ENCODE measurements around the gene NPAS4. TPM values are rescaled to one million over a fixed set of nuclear protein-coding genes. Genes with fewer than 3 reads are reported as not detected.
"Not testable (repeated sequence)": the region's sequence is repeated elsewhere in the genome, so short reads cannot be mapped to it uniquely, and the experiment has no call there.

NPAS4 gene
- polyA plus RNA-seq, 1 donor (not counting 4 experiments of a cell fraction or from before 2014, with no cell fraction given), result not detected

GRCh38 chr11:66373265-66373664, 47.6 kb upstream of the NPAS4 start:
- Histone ChIP-seq H3K4me2 (ENCODE audit: control insufficient read depth, extremely low read depth, insufficient read depth, low read depth, low read length) (no peak overlapping the region), H3K79me2 (ENCODE audit: control insufficient read depth, insufficient read depth, low read length) (no peaks in the 10 kb centered on the region), H2AFZ (ENCODE audit: control insufficient read depth, low read length) (no peak overlapping the region), H3K4me1 (ENCODE audit: control insufficient read depth, extremely low read depth, insufficient read depth, low read length) (peaks cover 7% of the 10 kb centered on the region), H3K27me3 (ENCODE audit: control insufficient read depth, extremely low read depth, insufficient read depth, low read length) (no peaks in the 10 kb centered on the region), H3K36me3 (ENCODE audit: control insufficient read depth in 2 of 2, extremely low read depth in 1 of 2, insufficient read depth in 2 of 2, low read length in 2 of 2) (no peaks in the 10 kb centered on the region), H3K4me3 (ENCODE audit: control insufficient read depth in 2 of 3, extremely low read depth in 1 of 3, insufficient read depth in 2 of 3, low read depth in 1 of 3, low read length in 3 of 3) (no peak overlapping the region), H4K20me1 (ENCODE audit: control insufficient read depth, extremely low read depth, insufficient read depth, low read length) (no peaks in the 10 kb centered on the region), H3K9me1 (ENCODE audit: control insufficient read depth, extremely low read depth, insufficient read depth, low read length) (no peaks in the 10 kb centered on the region), H3K9me3 (ENCODE audit: control insufficient read depth, low read depth, low read length) (no peaks in the 10 kb centered on the region), H3K9ac (ENCODE audit: control insufficient read depth, extremely low read depth, insufficient read depth, low read length) (no peak overlapping the region), H3K27ac (ENCODE audit: control insufficient read depth, insufficient read depth, low read length) (no peak overlapping the region)
- dilution Hi-C loops (cut with MboI; ENCODE audit: extremely low pct_ligation_motif_present, low sequenced_read_pairs), result no loop called here
- no peak for DNase-seq (ENCODE audit: low read depth, low spot score)
- no peak for FAIRE-seq
- TF ChIP-seq CTCF (optimal IDR thresholded peaks at IDR 0.05 in 1 of 3, IDR thresholded peaks at IDR 0.05 in 1 of 3, conservative IDR thresholded peaks at IDR 0.05 in 1 of 3; ENCODE audit: extremely low read depth in 1 of 3, insufficient read depth in 2 of 3, low read length in 3 of 3) (no peak), EZH2 (IDR thresholded peaks at IDR 0.05; ENCODE audit: low read length) (no peak)

GRCh38 chr11:66373690-66374287, 47.0 kb upstream of the NPAS4 start:
- H4K20me1 ChIP-seq (ENCODE audit: control insufficient read depth, extremely low read depth, insufficient read depth, low read length); H3K4me2 ChIP-seq (ENCODE audit: control insufficient read depth, extremely low read depth, insufficient read depth, low read depth, low read length); H3K4me1 ChIP-seq (ENCODE audit: control insufficient read depth, extremely low read depth, insufficient read depth, low read length); H3K9ac ChIP-seq (ENCODE audit: control insufficient read depth, extremely low read depth, insufficient read depth, low read length); H3K27me3 ChIP-seq (ENCODE audit: control insufficient read depth, extremely low read depth, insufficient read depth, low read length); H3K9me3 ChIP-seq (ENCODE audit: control insufficient read depth, low read depth, low read length); H3K9me1 ChIP-seq (ENCODE audit: control insufficient read depth, extremely low read depth, insufficient read depth, low read length); H3K27ac ChIP-seq (ENCODE audit: control insufficient read depth, insufficient read depth, low read length); dilution Hi-C loops (cut with MboI; ENCODE audit: extremely low pct_ligation_motif_present, low sequenced_read_pairs); H3K36me3 ChIP-seq (ENCODE audit: control insufficient read depth in 2 of 2, extremely low read depth in 1 of 2, insufficient read depth in 2 of 2, low read length in 2 of 2); H3K4me3 ChIP-seq (ENCODE audit: control insufficient read depth in 2 of 3, extremely low read depth in 1 of 3, insufficient read depth in 2 of 3, low read depth in 1 of 3, low read length in 3 of 3); DNase-seq (ENCODE audit: low read depth, low spot score); H2AFZ ChIP-seq (ENCODE audit: control insufficient read depth, low read length); FAIRE-seq; H3K79me2 ChIP-seq (ENCODE audit: control insufficient read depth, insufficient read depth, low read length): not testable (repeated sequence)

GRCh38 chr11:66380264-66380663, 40.6 kb upstream of the NPAS4 start:
- dilution Hi-C loops (cut with MboI; ENCODE audit: extremely low pct_ligation_motif_present, low sequenced_read_pairs); H3K27ac ChIP-seq (ENCODE audit: control insufficient read depth, insufficient read depth, low read length); H3K79me2 ChIP-seq (ENCODE audit: control insufficient read depth, insufficient read depth, low read length); DNase-seq (ENCODE audit: low read depth, low spot score); FAIRE-seq; H3K9me1 ChIP-seq (ENCODE audit: control insufficient read depth, extremely low read depth, insufficient read depth, low read length); H3K27me3 ChIP-seq (ENCODE audit: control insufficient read depth, extremely low read depth, insufficient read depth, low read length); H3K4me3 ChIP-seq (ENCODE audit: control insufficient read depth in 2 of 3, extremely low read depth in 1 of 3, insufficient read depth in 2 of 3, low read depth in 1 of 3, low read length in 3 of 3); H3K9me3 ChIP-seq (ENCODE audit: control insufficient read depth, low read depth, low read length); H3K4me2 ChIP-seq (ENCODE audit: control insufficient read depth, extremely low read depth, insufficient read depth, low read depth, low read length); H3K9ac ChIP-seq (ENCODE audit: control insufficient read depth, extremely low read depth, insufficient read depth, low read length); H3K36me3 ChIP-seq (ENCODE audit: control insufficient read depth in 2 of 2, extremely low read depth in 1 of 2, insufficient read depth in 2 of 2, low read length in 2 of 2); H3K4me1 ChIP-seq (ENCODE audit: control insufficient read depth, extremely low read depth, insufficient read depth, low read length); H4K20me1 ChIP-seq (ENCODE audit: control insufficient read depth, extremely low read depth, insufficient read depth, low read length); H2AFZ ChIP-seq (ENCODE audit: control insufficient read depth, low read length): not testable (repeated sequence)

- H3K4me1 ChIP-seq (ENCODE audit: control insufficient read depth, extremely low read depth, insufficient read depth, low read length); H3K4me3 ChIP-seq (ENCODE audit: control insufficient read depth in 2 of 3, extremely low read depth in 1 of 3, insufficient read depth in 2 of 3, low read depth in 1 of 3, low read length in 3 of 3); H3K27me3 ChIP-seq (ENCODE audit: control insufficient read depth, extremely low read depth, insufficient read depth, low read length); DNase-seq (ENCODE audit: low read depth, low spot score); H3K9ac ChIP-seq (ENCODE audit: control insufficient read depth, extremely low read depth, insufficient read depth, low read length); H2AFZ ChIP-seq (ENCODE audit: control insufficient read depth, low read length); H3K9me1 ChIP-seq (ENCODE audit: control insufficient read depth, extremely low read depth, insufficient read depth, low read length); H4K20me1 ChIP-seq (ENCODE audit: control insufficient read depth, extremely low read depth, insufficient read depth, low read length); H3K79me2 ChIP-seq (ENCODE audit: control insufficient read depth, insufficient read depth, low read length); dilution Hi-C loops (cut with MboI; ENCODE audit: extremely low pct_ligation_motif_present, low sequenced_read_pairs); H3K4me2 ChIP-seq (ENCODE audit: control insufficient read depth, extremely low read depth, insufficient read depth, low read depth, low read length); H3K9me3 ChIP-seq (ENCODE audit: control insufficient read depth, low read depth, low read length); H3K36me3 ChIP-seq (ENCODE audit: control insufficient read depth in 2 of 2, extremely low read depth in 1 of 2, insufficient read depth in 2 of 2, low read length in 2 of 2); FAIRE-seq; H3K27ac ChIP-seq (ENCODE audit: control insufficient read depth, insufficient read depth, low read length): not testable (repeated sequence)
Measured at GRCh38 chr11:66384316-66384715, 36.5 kb upstream of the NPAS4 start.
